G401.6 (cell line): ENCODE results near the gene TMC7.
"Not testable (repeated sequence)": the region's sequence is repeated elsewhere in the genome, so short reads cannot be mapped to it uniquely, and the experiment has no call there.

ENCODE experiments used
- FAIRE-seq: peaks from 2 replicates; lab custom pipeline; 2012; peaks lifted over from hg19 to GRCh38; lab: Jason Lieb, UNC

TMC7 gene

GRCh38 chr16:18984435-18985005 is 786 bp downstream of the TMC7 start:
- FAIRE-seq, result no peak

- not testable (repeated sequence) for FAIRE-seq
Observed at GRCh38 chr16:18985256-18985655, 1.5 kb downstream of the TMC7 start.

GRCh38 chr16:18991731-18992130 is 8.0 kb downstream of the TMC7 start:
- FAIRE-seq, result not testable (repeated sequence)

GRCh38 chr16:18993531-18993930 is 9.8 kb downstream of the TMC7 start:
- not testable (repeated sequence) for FAIRE-seq

- FAIRE-seq, result not testable (repeated sequence)
Observed at GRCh38 chr16:18994181-18994580, 10.4 kb downstream of the TMC7 start.

GRCh38 chr16:18995406-18995805 is 11.7 kb downstream of the TMC7 start:
- not testable (repeated sequence) for FAIRE-seq

GRCh38 chr16:18996536-18996935 is 12.8 kb downstream of the TMC7 start:
- not testable (repeated sequence) for FAIRE-seq

GRCh38 chr16:18997001-18997400 is 13.3 kb downstream of the TMC7 start:
- not testable (repeated sequence) for FAIRE-seq

- no peak for FAIRE-seq
Observed at GRCh38 chr16:18999045-18999393, 15.3 kb downstream of the TMC7 start.

GRCh38 chr16:19001788-19002187 is 18.1 kb downstream of the TMC7 start:
- FAIRE-seq, result no peak

GRCh38 chr16:19003935-19004334 is 20.2 kb downstream of the TMC7 start:
- no peak for FAIRE-seq

GRCh38 chr16:19005561-19006445 is 22.1 kb downstream of the TMC7 start:
- no peak for FAIRE-seq

GRCh38 chr16:19006446-19007315 is 22.9 kb downstream of the TMC7 start:
- FAIRE-seq, result no peak

GRCh38 chr16:19008245-19009169 is 24.8 kb downstream of the TMC7 start:
- FAIRE-seq, result no peak

GRCh38 chr16:19011169-19011731 is 27.5 kb downstream of the TMC7 start:
- no peak for FAIRE-seq

- no peak for FAIRE-seq
Observed at GRCh38 chr16:19014461-19014860, 30.7 kb downstream of the TMC7 start.

- FAIRE-seq, result peak; percentile 98
Observed at GRCh38 chr16:19017179-19017578, 33.4 kb downstream of the TMC7 start.

GRCh38 chr16:19020689-19021088 is 37.0 kb downstream of the TMC7 start:
- FAIRE-seq, result no peak

- FAIRE-seq, result no peak
Observed at GRCh38 chr16:19021747-19022146, 38.0 kb downstream of the TMC7 start.

GRCh38 chr16:19027416-19027815 is 43.7 kb downstream of the TMC7 start:
- no peak for FAIRE-seq

- no peak for FAIRE-seq
Observed at GRCh38 chr16:19029980-19030379, 46.2 kb downstream of the TMC7 start.
